NT2/D1 (cell line): ENCODE data around the gene TFDP2.

Source experiments
- SUZ12 ChIP-seq: IDR thresholded peaks from 2 replicates; pipeline ENCODE4 v1.6.1; 2011; ENCODE audit not compliant: insufficient read length, insufficient read depth; ENCODE audit errors: extremely low read depth
- ZNF274 ChIP-seq: IDR thresholded peaks from 2 replicates; pipeline ENCODE4 v1.6.1; 2011; ENCODE audit warnings: mild to moderate bottlenecking, low read depth, low read length

GRCh38 chr3:142077859-142078500 lies 71.4 kb downstream of the TFDP2 start:
- TF ChIP-seq ZNF274 (no peak), SUZ12 (no peak)
